Measurements from ENCODE around the gene MICAL3.
"Not testable (repeated sequence)": the region's sequence is repeated elsewhere in the genome, so short reads cannot be mapped to it uniquely, and the experiment has no call there.

Gene MICAL3

DNA sequence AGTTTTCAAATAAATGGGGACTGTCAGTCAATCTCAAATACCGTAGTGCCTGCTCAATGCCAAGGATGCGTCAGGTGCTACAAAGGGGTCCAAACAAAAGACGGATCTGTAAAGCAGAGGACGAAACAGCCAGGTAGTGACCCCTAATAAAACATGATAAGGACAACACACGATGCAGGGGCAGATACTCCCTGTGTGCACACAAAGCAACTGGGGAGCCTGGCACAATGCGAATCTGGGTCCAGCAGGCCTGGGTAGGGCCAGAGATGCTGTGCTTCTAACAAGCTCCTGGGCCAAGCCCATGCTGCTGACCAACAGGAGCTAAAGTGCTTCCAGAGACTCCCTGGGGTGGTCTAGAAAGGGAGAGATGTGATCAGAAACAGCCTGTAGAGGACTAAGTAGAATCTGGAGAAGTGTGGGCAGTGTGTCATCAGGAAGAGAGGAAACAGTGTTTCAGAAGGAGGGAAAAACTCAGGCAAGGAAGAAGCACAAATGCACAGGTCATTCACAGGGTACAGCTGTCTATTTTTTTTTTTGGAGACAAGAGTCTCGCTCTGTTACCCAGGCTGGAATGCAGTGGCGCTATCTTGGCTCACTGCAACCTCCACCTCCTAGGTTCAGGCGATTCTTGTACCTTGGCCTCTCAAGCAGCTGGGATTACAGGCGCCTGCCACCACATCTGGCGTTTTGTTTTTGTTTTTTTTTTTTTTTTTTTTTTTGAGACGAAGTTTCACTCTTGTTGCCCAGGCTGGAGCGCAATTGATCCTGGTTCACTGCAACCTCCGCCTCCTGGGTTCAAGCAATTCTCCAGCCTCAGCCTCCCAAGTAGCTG, 74.5 kb downstream of the MICAL3 start:
- DNase-seq = no peak

DNA sequence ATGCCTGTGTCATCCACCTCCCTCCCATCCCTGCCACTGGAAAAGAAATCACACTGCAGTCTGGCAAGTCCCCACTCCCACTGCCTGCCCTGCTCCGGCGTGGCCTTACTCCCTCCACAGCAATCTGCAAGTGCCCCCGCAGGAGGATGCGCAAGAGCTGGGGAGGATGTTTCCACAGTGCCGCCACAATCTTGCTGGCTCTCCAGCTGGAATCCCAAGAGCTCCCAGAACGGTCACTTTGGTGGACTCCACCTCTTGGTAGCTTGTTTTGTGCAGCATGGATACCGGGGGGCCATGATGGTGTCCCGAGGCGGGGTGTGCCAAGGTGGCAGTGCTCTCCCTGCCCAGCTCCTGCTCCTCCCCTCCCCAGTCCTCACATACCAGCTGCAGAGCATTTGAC, 76.3 kb downstream of the MICAL3 start:
- no peak for DNase-seq

DNA sequence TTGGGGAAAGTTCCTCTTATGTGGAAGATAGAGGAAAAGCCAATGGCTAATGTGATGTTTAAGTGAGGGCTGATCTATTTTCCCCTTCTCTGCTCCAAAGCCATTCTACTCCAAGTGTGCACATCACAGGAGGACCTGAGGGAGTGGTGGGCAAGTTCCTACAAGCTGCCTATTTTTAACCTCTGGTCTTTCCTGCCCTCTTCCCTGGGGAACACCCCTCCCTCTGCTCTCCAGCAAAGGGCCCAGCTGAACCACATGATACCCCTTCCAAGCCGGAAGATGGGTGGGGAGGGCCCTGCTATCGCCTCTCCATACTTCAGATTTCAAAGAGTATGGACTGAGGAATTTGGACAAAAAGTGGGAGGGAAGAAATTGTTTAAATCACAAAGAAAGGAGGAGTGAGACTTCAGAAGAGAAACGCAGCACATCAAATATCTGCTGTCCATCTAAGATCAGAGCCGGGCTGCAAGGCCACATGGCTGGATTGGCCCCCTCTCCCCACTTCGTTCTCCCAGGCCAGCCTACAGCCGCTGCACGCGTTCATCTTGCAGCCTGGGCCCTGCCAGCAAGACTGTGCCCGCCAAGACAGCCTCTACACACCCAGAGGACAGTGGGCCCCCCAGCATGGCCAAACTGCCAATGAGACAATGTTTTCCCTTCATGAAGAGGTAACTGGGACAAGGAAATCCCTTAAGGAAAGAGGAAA, 77.5 kb downstream of the MICAL3 start:
- no peak for DNase-seq

DNA sequence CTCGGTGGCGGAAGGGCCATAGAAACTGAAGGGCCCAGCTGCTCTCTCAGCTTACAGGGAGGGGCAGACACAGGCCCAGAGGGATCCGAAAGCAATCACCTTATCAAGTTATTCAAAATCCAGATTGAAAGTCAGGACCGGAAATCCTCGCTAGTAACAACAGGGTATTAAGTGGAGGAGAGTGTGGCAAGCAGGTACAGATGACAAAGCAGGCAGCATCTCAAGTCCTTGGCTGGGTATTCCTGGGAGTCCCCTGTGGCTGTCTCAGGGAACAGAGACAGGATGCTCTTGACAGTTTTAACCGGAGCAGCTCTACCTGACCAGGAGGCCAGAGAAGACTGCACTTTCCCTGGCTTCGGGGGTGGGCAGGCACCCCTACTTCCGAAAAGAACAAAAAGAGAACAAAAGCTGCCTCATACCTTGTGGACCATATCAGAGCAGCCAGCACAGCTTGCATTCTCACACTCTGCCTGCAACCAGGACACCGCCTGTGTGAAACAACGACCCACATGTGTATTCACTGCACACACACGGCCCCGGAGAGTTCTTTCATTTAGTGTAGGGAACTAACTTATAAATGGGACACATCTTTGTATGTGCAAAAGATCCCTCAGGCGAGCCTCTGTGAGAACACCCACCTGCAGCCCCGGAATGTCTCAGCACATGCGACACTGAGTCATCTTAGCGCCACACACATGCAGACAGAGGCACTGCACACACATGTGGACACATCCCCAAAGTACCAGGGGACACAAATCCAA, 78.3 kb downstream of the MICAL3 start:
- DNase-seq = no peak

DNA sequence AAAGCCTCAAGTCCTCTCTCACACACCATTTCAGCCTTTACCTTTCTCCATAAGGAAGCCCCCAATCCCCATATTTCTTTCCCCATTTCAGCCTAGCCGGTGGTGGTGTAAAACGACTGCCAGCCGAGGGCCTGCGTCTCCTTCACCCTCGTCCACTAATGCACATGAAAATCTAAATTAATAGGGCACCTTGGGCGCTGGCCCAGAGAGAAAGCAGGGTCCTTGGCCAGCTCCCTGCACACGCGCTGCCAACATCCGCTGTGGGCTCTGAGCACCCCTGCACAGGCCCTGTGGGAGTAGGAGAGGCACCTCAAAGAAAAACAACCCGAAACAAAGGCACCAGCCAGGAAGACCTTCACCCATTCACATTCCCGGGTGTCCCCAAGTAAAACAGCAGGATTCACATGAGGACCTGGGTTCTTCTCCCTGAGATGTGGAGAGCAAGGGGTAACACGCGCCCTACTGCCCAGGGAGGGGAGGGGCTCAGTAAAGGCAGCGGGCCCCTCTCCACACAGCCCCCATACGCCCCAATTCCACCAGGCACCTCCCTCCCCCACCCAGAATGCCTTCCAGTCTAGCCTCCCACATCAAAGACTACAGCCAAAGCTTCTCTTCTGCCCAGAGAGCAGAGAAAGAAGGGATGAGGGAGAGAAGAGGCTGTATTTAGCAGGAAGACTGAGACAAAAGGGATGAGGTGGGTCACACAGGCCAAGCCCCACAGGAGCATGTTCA, 79.0 kb downstream of the MICAL3 start:
- no peak for DNase-seq

DNA sequence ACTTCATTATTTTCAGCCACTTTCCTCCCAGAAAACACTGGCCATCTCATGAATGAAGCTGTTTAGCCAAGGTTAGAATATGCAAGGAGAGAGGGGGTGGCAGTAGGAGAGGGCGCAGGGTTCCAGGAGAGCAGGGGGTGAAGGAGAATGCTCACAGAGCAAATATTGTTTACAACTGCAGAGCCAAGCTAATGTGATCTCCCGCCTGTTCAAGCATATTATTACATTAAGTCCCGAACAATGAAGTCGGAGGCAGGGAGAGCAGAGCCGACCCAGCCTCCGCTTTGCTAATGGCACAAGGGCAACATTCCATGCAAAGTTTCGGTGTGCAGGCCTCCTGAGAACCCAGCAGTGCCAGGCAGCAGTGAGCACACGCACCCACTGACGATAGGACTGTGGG, 80.1 kb downstream of the MICAL3 start:
- no peak for DNase-seq

DNA sequence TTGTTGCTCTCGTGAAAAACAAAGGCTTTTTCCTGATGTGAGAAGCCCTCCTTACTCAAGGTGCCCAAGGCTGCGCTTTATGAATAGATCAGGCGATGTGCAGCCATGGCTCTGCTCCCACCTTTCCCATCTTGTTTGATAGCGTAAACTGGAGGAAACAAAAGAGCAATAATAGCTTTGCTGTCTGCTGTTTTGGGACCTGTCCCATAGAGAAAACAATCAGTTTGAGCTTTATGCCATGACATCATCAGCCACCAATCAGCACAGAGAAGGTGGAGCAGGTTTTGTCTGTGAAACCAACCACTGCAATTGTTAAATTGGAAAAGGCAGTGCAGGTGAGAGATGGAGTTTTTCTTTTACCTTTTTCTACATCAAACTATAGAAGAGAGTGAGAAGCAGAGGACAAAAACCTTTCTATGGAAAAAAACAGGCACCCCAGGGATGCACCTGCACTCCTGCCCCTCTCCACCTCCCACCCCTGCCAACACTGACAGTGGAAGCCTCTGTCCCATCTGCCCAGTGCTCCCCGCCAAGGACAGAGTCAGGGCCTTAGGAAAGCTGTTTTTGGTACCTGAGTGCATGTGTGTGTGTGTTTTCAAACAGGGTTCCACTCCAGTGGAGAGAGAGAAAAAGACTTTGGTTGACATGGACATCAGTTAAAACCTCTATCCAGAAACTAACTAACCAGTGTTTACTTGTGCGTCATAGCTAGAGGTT, 80.7 kb downstream of the MICAL3 start:
- no peak for DNase-seq

DNA sequence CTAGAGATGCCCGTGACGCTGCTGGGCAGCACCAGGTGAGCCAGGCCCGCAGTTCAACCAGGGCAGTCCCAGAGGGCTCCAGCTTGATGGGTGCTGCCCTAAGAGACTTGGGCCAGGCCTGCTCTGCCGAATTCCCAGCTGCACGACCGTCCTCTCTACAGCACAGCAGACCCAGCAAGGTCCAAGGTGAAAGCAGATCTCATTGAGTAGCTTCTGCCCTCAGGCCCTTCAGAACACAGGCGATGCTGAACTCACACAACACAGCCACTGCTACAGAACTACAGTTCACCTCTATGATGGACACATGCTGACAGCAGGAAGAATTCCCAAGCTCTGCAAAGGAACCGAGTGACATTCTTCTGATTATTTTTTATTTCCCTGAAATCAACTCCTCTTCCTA, 81.6 kb downstream of the MICAL3 start:
- no peak for DNase-seq

DNA sequence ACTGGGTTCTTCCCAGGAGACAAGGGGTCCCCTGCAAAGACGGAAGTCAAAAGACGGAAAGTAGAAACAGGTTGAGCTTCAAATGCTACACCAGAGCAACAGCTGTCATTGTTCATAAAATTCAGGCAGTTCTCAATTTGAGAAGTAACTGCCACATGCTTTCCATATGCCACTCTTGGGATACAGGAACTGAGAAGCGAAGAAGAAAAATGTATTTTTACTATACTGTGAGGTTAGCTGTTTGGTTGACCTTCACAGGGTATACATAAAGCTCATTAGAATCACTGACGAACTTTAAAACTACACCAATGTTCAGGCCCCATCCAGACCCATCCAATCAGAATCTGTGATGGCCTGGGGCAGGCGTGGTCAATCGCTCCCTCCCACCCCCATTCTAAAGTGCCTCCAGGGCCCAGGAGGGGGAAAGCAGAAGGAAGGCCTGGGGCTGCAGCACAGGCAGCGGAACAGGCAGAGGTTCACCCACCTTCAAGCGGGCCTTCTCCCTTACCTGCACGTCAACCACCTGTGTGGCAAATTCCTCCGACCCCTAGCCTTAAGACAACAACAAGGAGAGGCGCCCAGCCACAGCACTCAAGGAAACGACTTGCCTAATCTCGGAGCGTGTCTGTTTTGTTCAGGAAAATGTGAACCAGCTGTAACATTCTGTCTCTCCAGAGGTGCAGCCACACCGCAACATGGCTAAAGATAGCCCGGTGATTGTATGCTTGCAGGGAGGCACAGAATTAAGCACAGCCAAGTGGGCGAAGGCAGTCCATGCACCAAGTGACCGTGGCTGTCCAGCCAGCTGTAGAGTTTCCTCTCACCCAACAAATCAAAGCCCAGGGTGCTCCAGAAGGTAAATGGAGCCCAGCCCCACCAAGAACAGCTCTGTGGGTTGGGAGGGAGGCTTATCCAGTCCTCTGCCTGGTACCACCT, 82.6 kb downstream of the MICAL3 start:
- DNase-seq = no peak

DNA sequence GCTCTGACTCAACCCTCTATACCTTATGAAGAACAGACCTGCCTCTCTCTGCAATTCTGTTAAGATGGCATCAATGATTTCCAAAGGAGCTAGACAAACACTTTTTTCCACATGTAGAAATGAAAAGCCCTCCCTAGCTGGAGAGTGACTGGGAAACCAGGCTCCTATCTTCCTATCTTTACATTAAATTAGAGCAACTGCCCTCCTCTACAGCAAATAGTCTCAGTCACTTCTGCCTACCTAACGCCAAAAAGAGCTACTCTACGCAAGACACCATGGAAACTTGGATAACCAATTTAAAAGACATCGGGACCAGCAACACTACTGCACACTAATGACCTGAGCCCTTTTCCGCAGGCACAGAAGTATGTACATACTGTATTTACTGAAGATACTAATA, 84.8 kb downstream of the MICAL3 start:
- no peak for DNase-seq

DNA sequence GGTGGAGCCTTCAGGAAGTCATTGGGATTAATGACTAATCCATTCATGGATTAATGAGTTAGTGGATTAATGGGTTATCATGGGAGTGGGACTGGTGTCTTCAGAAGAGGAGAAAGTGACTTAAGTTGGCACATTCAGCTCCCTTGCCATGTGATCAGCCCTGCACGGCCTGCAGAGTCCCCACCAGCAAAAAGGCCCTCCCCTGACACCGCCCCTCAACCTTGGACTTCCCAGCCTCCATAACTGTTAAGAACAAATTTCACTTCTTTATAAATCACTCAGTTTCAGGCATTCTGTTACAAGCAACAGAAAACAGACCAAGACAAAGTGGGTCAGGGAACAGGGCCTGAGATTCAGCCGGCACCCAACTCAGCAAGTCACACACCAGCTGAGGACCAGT, 85.3 kb downstream of the MICAL3 start:
- no peak for DNase-seq

DNA sequence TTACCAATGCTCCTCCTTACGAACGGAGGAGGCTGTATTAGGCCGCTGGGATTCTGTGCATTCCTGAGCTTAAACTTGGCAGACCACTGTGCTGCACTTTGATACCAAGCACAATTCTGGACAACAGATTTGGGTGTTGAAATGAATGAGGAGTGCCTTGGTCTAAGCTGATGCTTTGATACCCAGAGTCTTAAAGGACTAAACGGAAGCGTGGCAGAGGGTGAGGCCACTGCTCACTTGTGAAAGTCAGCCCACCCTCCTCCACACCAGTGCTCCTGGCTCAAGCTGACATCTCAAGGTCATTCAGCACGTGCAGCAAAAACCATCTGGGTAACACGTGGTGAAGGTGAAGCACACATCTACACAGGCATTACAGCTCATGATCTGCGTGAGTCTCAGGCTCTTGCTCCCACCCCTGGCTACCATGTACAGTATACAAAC, 85.9 kb downstream of the MICAL3 start:
- DNase-seq = no peak

DNA sequence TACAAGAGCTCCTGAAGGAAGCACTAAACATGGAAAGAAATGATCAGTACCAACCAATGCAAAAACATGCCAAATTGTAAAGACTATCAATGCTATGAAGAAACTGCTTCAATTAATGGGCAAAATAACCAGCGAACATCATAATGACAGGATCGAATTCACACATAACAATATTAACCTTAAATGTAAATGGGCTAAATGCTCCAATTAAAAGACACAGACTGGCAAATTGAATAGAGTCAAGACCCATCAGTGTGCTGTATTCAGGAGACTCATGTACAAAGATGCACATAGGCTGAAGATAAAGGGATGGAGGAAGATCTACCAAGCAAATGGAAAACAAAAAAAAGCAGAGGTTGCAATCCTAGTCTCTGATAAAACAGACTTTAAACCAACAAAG, 91.9 kb downstream of the MICAL3 start:
- DNase-seq = not testable (repeated sequence)

DNA sequence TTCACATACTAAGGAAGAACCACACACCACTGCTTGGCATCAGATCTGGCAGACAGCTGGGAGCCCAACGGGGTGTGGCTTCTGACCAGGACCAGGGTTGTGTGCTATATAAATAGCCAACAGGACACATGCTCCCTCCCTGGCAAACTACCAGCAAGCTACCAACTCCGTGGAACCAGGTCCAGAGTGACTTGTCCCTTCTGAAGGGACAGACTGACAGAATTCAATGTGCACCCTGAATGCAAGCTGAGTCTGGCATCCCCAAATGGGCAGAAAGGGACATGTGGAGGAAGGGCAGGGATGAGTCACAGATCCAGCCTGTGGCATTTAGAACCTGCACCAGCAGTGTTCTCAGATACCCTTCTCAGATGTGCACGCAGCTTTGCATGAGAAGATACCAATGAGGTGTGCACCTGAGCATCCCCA, 92.9 kb downstream of the MICAL3 start:
- DNase-seq = no peak

DNA sequence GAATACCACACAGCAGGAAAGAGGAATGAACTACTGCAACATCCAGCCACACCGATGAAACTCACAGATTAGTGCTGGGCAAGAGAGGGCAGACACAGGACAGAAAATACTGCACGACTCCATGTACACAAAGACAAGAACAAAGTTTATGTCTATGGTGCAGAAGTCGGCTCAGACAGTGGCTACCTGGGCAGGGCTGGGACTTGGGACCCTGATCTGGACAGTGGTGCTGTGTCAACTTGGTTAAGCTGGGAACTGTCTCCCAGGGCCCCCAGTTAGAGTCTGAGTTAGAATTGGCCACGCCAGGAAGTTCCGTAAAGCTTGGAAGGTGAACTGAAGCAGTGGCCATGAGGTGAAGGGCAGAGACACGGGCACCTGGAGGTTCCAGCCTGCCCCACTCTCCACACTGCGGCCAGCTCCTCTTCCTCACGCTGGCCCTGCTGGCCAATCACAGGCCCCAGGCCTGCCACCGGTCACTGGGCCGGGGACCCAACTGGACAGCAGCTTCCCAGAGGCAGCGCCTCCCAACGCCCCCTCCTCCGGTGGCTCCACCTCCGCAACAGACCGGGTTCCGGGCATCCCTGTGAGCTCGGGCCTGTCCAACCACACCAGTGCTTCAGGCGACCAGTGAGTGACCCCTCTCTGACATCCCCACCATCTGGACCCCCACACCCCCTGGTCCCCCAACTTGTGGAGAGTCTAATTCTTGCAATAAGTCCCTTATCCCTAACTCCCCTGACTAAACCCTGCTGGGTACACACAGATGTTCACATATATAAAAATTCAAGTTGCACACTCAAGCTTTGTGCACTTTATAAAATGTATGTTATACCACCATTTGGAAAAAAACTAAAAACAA, 93.7 kb downstream of the MICAL3 start:
- DNase-seq = no peak

DNA sequence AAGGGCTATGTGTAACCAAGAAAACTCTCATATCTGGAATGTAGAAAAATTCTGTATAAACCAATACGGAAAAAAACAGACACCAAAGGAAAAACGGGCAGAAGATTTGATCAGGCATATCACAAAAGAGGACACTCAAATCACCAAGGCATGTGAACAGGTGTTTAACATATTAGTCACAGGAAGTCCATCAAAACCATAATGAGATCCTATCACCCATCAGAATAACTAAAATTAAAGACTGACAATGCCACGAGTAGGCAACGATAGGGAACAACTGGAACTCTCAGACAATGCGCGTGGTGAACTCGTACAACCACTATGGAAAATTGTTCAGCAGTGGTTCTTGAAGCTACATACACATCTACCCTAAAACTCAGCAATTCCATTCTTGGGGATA, 94.5 kb downstream of the MICAL3 start:
- no peak for DNase-seq

DNA sequence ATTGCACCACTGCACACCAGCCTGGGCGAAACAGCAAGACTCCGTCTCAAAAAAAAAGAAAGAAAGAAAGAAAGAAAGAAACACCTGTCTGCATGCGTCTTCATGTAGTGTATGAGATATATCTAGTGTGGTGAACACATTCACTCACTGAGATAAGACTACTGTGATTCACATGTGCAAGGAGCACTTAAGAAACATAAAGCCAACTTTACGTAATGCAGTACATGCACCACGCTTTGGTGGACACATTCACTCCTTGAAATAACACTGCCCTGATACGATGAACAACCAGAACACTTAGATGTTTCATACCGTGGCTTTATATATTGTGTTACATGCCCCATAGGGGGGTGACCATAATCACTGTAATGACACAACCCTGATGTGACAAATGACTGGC, 96.0 kb downstream of the MICAL3 start:
- DNase-seq = no peak

DNA sequence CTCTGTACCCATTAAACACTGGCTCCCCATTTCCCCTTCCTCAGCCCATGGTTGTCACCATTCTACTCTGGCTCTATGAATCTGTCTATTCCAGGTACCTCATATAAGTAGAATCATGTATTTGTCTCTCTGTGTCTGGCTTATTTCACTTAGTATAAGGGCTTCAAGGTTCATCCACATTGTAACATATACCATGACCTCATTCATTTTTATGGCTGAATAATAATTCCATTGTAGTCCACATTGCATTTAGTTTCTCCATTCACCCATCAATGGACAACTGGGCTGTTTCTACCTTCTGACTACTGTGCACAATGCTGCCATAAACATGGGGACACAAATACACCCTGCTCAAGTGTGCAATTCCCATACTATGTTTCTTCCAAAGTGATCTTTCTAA, 97.3 kb downstream of the MICAL3 start:
- DNase-seq = no peak

DNA sequence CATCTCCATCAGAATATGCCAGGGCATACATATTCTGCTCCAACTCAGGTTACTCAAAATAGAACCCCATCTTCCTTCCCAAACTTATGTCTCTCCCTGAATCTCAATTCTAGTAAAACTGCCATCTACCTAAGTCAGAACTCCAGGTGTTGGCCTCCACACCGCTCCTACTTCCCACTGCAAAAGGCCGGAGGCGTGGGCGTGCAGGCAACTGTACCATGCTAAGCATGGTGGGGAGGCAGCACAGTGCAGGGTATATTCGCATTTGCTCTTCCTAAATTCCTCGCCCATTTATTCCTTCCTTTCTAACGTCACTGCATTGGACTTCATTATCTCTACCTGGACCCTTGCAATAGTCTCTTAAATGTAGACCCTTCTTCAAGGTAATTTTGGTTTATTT, 97.8 kb downstream of the MICAL3 start:
- DNase-seq = no peak

DNA sequence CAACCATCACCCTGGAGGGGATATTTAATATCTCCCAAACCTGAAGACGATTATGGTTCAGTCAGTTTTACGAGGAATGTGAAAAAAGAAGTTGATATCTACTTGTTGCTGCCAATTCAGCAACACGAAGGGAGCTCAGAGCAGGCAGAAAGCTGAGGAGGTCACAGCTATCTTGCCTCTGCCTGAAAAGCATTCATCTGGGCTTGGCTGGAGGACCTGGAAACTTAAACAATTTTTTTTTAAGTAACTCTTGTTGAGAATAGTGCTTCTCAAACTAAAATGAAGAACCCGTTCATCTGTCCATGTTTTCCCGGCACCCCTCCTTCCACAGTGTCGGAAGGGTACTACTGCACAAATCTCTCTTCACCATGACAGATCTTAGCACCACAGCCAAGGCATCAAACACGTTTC, 98.9 kb downstream of the MICAL3 start:
- no peak for DNase-seq

Data from CD4-positive, alpha-beta T cell treated with Interleukin-1 beta for 1 hour (primary cell).